GM20000 (cell line): ENCODE measurements around the gene NYNRIN.
"Not testable (repeated sequence)": the region's sequence is repeated elsewhere in the genome, so short reads cannot be mapped to it uniquely, and the experiment has no call there.

Experiments used
- DNase-seq: peaks from one replicate; pipeline ENCODE4 v3.0.0; 2012; ENCODE audit warnings: low spot score
- CTCF ChIP-seq: IDR thresholded peaks from 2 replicates; pipeline ENCODE4 v1.5.1; 2012; ENCODE audit warnings: mild to moderate bottlenecking, control low read depth; ENCODE audit errors: extremely low read depth, missing control alignments

NYNRIN gene

GRCh38 chr14:24442240-24443052, 43.6 kb downstream of the NYNRIN start, which contains the start of gene SDR39U1:
Gene SDR39U1, minus strand, starts transcription at chr14:24442776. Its CDS starts 7 bp downstream, at chr14:24442769.
- TF ChIP-seq CTCF, result no peak
- peak; percentile 92 for DNase-seq

DNA sequence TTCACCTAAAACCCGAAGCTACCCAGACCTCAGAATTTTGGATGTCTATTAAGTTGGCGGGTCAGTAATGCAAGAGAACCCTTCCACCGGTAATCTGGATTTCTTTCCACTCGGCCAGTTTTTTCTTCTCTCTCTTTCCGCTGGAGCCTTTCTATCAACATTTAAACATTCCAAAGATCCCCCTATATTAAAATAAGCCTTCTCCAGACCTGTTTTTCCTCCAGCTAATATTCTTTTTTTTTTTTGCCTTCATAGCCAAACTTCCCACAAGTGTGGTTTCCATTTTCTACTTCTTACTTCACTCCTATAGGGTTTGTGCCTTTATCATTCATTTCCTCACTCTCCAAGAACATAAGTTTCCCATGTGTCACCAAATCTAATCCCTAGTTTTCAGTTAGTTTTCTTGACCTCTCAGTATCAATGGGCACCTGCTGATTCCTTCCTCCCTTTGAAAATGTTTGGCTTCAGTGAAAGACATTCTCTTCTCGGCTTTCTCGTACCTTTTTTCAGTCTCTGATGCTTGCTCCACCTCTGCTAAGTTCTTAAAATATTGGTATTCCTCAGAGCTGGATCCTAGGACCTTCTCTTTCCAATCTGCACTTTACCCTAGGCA, 44.4 kb downstream of the NYNRIN start:
- no peak for DNase-seq
- no peak for TF ChIP-seq CTCF

GRCh38 chr14:24450828-24451227, 52.0 kb downstream of the NYNRIN start:
- DNase-seq, result not testable (repeated sequence)

DNA sequence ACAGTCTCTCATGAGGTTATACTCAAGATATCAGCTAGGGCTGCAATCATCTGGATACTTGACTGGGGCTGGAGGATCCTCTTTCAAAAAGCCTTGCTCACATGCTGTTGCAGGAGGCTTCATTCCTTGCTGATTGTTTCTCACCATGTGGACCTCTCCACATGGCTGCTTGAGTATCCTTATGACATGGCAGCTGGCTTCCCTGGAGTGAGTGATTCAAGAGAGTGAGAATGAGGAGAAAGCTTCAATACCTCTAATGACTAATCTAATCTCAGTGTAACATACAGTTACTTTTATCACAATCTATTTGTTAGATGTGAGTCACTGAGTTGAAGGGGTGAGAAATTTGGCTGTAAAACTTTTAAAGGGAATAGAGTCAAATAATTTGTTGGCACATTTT, 58.2 kb downstream of the NYNRIN start:
- no peak for DNase-seq
- no peak for TF ChIP-seq CTCF

- TF ChIP-seq CTCF, result no peak
- DNase-seq, result no peak
Measured at GRCh38 chr14:24458736-24459135, 59.9 kb downstream of the NYNRIN start.

- no peak for TF ChIP-seq CTCF
Measured at GRCh38 chr14:24459331-24459730, 60.5 kb downstream of the NYNRIN start.

DNA sequence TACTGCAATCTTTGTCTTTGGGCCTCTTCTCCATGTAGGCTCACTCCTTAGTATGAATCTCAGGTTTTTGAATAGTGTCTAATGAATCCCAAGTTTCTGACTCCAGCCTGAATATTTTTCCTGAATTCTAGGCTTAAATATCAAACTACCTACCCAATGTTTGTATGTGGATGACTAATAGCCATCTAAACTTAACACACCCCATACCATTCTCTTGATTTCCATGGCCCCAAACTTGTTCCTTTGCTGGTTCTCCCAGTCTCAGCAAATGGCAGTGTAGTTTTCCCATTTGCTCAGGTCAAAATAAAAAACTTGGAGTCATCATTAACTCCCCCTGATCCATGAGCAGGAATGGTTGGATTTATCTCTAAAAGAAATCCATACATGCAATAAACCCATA, 62.5 kb downstream of the NYNRIN start:
- no peak for DNase-seq

More at GRCh38 chr14:24459331-24459730, 60.5 kb downstream of the NYNRIN start:
- DNase-seq, result no peak

More for the DNA sequence above, 62.5 kb downstream of the NYNRIN start:
- TF ChIP-seq CTCF, result no peak
